Skin of body (tissue), 2 donors: ENCODE measurements around the gene KRTAP22-1. TPM values are rescaled to one million over a fixed set of nuclear protein-coding genes. Genes with fewer than 3 reads are reported as not detected.

Source experiments
- DNase-seq: peaks from one replicate; lab custom pipeline; 2025; lab: John Stamatoyannopoulos, UW
- total RNA-seq: library from RNA; depleted of rRNA; stranded (reverse); fragments of >200 nt; gene quantifications from one replicate; pipeline ENCODE4 v1.2.3, GENCODE V29; 2014

KRTAP22-1 gene
- total RNA-seq = not detected

DNA sequence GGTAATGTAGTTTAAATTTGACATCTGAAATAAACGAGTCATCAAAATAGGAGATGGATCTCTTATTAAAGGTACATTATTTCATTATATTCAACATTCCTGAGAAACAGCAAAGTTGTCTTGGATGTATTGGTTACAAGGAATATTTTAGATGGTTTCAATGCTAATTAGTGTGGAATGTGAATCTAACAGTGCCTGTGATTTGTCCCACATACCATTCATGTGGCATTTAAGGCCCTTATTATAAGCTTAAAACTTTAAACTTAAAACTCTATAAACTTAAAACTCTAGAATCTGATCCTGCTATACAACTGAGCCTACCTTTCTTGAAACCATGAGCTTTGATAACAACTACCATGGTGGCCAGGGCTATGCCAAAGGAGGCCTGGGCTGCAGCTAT, at the start of gene KRTAP22-1:
KRTAP22-1 (plus strand) TSS at position 301 of the 400 bp plus-strand sequence.
- DNase-seq = no peak

DNA sequence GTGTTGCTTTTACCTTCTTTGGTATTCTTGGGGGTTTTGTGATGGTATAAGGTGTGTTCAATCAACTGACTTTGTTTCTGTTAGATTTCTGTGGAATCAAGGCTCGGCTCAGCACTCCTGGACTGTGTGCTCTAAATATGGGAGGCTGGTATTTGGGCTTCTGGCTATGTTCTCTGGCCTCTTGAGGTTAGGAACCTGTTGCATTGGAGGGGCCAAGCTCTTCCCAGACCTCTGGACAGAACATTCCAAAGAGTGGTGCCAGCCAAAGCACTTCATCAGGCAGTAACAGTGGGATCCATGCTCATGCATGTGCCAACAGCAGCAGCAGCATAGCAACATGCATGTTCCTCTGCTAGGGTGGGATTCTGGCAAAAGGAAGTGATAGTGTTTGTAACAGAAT, 48.1 kb upstream of the KRTAP22-1 start:
- DNase-seq = no peak

DNA sequence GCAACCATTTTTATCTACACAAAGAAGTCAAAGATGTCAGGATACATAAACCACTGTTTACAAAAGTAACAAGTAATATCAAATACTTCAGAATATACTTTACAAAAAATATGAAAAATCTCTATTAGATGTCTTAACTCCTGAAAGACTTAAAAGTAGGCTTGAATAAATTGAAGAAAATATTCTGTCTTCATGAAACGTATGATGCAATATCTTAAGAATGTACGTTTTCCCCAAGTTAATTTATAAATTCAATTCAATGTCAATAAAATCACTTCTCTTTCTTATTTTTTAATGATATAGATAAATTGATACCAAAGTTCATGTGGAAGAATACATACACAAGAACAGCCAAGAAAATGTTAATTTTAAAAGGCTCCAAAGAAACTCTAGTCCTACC, 45.8 kb upstream of the KRTAP22-1 start:
- DNase-seq = no peak

- DNase-seq = peak; percentile 2
Observed at GRCh38 chr21:30561264-30561895, 39.5 kb upstream of the KRTAP22-1 start, which contains the start of gene KRTAP19-7. KRTAP19-7 (minus strand) TSS chr21:30561314; CDS start chr21:30561289, 25 bp downstream.

DNA sequence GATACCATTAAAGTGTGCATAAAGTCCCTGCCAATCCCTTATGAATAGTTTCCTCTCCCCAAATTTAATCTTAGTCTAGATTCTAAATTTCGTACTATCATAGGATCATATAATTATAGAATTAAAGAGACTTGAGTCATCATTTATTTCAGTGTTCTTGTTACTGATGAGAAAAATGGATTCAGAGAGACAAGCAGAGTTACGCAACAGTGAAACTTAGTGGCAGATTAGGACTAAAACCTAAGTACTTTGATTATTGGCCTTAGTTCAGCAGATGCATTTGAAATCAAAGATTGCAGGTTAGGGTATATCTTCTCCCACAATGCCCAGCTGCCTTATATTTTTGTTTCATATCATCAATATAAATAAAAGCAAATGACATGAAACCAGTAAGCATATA, 38.9 kb upstream of the KRTAP22-1 start:
- no peak for DNase-seq

GRCh38 chr21:30563072-30563471, 37.8 kb upstream of the KRTAP22-1 start:
- no peak for DNase-seq

DNA sequence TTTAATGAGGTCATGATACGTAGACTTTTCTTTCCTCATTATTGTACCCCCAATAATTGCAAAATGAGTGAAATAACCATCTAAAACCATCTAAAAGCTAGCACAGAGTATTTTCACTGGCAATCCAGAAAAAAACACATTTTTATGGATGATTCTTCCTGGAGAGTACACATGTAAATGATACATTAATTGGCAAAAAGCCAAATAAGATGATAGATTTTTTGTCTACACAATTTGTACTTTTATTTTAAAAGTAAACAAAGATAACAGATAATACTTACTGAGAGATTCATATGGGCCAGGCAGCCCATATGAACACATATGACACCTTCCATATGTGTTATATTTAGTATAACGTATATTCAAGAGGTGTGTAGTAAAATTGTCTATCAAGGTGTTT, 37.3 kb upstream of the KRTAP22-1 start:
- DNase-seq = no peak

DNA sequence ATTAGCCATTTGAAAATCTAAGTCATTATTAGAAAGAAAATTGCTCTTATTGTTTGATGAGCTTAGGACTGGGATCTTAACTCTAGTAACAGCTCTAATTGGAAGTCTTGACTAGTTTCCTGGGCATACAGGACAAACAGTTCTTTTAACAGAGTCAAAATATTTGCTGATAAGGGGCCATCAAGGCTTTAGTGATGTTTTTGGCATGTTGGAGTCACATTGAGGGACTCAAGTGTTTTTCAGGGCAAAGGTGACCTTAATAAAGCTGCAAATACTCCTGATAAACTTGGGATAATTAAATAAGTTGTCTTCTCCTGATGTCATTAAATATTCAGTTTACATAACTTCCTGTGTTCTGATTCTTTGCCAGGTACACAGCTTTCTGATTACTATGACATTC, 33.3 kb upstream of the KRTAP22-1 start:
- DNase-seq = no peak

DNA sequence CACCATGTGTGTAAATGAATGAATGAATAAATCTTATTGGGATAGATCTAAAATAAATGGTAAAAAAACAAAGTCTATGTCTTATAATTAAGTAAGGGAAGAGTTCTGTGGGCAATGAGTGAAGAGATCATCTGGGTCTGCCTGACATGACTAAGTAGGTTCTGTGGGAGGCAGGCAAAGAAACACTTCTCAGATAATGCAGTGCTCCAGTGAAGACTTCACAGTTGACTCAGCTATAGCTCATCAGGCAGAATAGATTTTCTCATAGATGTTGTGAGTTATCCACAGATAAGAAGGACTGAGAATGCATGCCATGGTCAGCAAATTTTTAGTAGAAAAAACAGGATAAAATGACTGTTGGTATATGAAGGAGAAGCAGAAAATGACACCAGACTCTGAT, 23.1 kb upstream of the KRTAP22-1 start:
- no peak for DNase-seq

GRCh38 chr21:30579346-30579745, 21.5 kb upstream of the KRTAP22-1 start:
- DNase-seq = no peak

DNA sequence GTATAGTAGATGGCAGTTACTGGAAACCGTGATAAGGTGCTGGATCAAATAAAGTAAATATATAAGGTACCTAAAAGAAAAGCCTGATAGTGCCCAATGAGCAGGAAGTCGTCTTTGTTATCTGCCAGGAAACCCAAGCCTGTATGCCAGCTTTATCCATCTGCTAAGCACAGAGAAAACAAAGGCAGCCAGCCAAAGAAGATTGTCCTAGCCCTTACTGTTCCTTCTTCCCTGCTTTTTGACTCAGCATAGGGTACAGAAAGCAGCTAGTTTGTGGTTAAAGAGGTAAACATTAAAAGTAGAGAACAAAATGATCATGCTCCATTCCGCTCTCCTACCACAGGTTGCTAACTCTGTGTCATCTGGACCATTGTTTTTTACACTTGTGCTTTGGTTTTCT, 20.8 kb upstream of the KRTAP22-1 start:
- DNase-seq = no peak

- DNase-seq = no peak
Observed at GRCh38 chr21:30582870-30583269, 18.0 kb upstream of the KRTAP22-1 start.

DNA sequence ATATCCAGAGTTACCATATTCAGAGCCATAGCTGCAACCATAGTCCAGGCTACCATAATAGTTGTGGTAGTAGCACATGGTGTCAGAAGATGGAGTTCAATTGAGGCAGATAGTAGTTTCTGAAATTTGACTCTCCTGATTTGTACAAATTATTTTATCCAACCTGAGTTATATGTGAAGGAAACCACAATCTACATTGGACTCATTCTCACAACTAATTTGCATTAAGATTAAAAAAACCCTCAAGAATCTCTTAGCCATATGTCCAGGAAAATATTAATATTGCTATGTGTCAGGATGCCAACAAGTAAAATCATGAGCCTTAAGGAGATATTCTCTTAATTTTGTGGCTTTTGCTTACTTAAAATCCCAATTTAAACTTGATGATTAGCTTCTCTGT, 10.6 kb upstream of the KRTAP22-1 start, which contains the start of gene KRTAP22-2:
KRTAP22-2 (minus strand) TSS at position 101 of the 400 bp plus-strand sequence.
- no peak for DNase-seq

DNA sequence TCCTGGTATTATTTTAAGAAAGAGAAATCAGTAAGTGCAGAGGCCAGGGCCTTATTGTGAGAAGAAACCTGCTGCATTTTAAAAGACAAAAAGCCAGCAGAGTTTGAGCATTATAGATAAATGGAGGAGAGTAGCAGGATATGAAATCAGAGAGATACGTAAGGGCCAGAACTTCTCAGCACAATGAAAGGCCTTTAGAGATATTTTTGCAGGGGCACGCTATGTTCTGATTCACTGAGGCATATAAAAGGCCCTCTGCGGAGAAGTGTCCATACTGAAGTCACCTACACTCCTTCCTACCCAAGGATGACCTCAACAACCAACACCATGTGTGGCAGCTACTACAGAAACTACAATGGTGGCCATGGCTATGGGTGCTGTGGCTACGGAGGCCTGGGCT, 8.7 kb upstream of the KRTAP22-1 start, which contains the start of gene KRTAP6-3:
KRTAP6-3 (plus strand) TSS at position 301 of the 400 bp plus-strand sequence; CDS start at position 307, 6 bp downstream.
- DNase-seq = no peak

- DNase-seq = no peak
Observed at GRCh38 chr21:30598802-30599201, 2.1 kb upstream of the KRTAP22-1 start, which contains the start of gene KRTAP6-2. KRTAP6-2 (minus strand) TSS chr21:30598902; CDS start chr21:30598874, 28 bp downstream.

DNA sequence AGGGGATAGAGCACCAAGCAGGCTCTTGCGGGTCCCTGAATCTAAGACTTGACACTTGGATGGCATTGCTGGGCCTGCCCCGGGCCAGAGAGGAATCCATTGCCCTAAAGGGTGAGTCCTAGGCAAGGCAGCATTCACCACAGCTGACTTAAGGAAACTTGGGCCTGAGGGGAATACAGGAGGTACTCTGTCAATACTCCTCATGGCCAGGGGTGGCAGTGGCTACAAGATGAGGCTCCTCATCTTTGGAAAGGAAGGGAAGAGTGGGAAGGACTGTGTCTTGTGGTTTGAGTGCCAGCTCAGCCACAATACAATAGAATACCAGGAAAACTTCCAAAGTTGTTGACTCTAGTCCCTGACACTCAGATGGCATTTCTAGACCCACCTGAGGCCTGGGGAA, 5.1 kb downstream of the KRTAP22-1 start:
- no peak for DNase-seq

- DNase-seq = no peak
Observed at GRCh38 chr21:30612132-30612531, 11.2 kb downstream of the KRTAP22-1 start.

DNA sequence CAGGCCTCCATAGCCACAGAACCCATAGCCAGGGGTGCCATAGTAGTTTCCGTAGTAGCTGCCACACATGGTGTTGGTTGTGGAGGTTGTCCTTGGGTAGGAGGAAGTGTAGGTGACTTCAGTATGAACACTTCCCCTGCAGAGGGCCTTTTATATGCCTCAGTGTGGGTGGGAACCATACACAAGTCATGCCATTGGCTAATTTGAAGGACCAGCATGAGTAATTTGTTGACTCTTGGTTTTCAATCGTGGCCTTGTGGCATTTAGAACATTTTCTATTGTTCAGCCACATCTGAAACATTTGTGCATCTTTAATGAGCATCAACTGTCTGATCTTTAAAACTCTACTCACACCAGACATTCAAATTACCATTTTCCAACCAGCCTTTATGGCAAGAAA, 12.9 kb downstream of the KRTAP22-1 start, which contains the start of gene KRTAP6-1:
KRTAP6-1 (minus strand) TSS at position 95 of the 400 bp plus-strand sequence; CDS start at position 69, 26 bp downstream.
- DNase-seq = no peak

- no peak for DNase-seq
Observed at GRCh38 chr21:30615199-30615598, 14.3 kb downstream of the KRTAP22-1 start.

- DNase-seq = no peak
Observed at GRCh38 chr21:30616125-30616524, 15.2 kb downstream of the KRTAP22-1 start, which contains the start of gene KRTAP20-1. KRTAP20-1 (plus strand) TSS chr21:30616425; CDS start chr21:30616455, 30 bp downstream.

DNA sequence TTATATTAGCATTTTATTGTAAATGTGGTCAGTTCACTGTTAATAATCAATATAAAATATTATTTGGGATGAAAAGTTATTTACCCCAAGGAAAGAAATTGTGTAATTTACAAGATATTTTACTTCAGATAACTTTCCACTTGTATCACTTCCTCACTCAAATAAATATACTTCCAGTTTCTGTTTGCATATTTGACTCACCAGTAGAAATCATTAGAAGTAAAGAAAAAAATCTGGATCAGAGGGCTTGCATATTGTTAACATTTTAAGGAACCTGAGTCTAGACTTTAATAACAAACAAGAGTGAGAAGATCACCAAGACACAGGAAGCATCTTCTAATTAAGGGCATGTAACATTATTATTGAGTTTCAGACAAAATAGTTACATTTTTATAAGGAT, 19.2 kb downstream of the KRTAP22-1 start:
- DNase-seq = no peak

DNA sequence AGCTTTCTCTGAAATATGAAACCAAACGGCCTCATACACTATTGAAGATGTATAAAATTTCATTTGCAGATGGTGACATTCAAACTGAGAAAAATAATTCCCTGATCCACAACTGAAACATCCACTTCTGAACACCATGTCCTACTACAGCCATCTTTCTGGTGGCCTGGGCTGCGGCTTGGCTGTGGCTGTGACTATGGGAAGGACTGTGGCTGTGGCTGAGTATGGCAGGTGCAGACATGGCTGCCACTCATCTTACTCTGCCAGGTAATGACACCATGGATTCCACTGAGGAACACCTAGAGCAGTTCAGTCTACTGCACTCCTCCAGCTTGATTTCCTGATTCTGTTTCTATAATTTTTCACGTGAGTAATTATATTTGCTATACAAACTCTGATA, 19.6 kb downstream of the KRTAP22-1 start, which contains the start of gene KRTAP20-4:
KRTAP20-4 (plus strand) TSS at position 106 of the 400 bp plus-strand sequence.
- no peak for DNase-seq

GRCh38 chr21:30623362-30623761, 22.5 kb downstream of the KRTAP22-1 start:
- DNase-seq = no peak
